Stimulated activated CD4-positive, alpha-beta T cell treated with anti-CD3 and anti-CD28 coated beads, Interleukin-1b, Interleukin-23, amount 100 ng/mL, for 4 hours (primary cell): ENCODE results near the gene RAD51B.

Experiments
- DNase-seq, 2 donors: peaks; one replicate each; pipeline ENCODE4 v3.0.0-alpha.2; 2020; ENCODE audit warnings: low read depth in 2 of 2

The RAD51B gene

GRCh38 chr14:68587931-68588330, 768.4 kb downstream of the RAD51B start:
- DNase-seq, result no peak

GRCh38 chr14:68589447-68590200, 770.0 kb downstream of the RAD51B start:
- no peak for DNase-seq

DNA sequence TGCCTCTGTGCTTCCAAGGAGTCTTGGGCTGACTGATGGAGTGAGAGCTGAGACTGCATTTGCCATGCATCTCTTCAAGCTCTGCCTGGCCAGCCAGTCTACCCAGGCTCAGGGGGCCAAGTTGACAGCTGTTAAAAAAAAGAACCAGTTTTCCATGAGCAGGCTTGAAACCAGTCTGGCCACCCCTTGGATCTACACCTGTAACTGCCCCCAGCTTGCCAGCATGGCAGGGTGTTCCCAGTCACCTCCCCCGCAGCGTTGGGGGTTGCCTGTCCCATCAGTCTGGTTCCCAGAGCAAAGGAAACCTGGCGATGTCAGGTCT, 770.6 kb downstream of the RAD51B start:
- no peak for DNase-seq

- DNase-seq, result no peak
Measured at GRCh38 chr14:68591786-68592185, 772.2 kb downstream of the RAD51B start.

DNA sequence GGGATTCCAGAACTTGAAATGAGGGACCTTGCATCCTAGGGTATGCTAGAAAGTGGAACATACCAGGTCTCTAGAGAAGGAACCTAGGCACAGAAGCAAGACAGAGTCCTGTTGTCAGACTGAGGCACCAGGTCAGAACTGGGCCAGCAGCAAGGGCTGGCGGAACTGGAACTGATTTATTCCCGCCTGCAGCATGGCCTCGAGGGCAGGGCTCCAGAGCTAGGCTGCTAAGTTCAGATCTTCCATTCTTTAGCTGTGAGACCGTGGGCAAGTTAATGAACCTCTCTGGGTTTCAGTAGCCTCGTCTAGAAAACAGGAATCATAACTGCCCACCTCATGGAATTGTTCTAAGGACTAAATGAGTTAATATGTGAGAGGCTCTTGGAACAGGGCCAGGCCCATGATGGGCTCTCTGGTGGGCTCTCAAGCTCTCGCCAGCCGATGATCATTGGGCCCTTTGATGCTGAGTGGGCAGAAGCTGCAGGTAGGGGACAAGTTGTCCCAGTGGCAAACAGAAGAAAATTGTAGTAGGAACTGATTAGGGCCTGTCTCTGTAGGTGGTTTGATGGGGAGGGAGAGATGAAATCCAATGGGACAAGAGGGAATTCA, 773.5 kb downstream of the RAD51B start:
- no peak for DNase-seq

DNA sequence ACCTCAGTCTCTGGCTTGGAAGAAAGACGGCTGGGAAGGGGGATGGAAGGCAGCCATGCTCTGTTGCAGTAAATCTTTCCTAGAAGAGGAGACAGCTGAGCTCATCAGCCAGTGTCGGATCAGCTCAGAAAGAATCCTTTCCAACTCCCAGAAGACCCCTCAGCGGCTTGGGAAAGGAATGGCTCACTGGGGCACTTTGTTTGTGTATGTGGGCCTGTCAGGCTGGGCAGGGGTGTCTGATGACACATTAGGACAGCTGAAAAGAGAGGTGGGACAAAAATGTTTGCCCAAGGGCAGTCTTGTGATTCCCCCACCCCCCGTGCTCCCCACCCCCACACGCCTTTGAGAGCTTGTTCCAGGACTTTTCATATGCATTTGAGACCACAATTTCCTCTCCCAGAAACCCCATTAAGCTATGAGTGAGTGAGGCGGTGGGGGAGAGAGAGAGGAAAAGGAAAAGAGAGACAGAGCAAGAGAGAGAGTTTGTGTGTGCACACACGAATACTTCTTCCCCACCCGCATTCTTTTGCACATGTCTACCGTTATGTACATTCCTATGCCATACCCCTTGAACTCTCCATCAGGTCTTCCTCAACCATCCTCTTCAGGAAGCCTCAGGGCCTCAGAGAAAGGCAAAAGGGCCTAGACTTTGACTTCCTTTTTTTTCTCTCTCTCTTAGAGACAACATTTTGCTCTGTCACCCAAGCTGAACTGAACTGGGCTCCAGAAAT, 774.4 kb downstream of the RAD51B start:
- no peak for DNase-seq

- DNase-seq, result no peak
Measured at GRCh38 chr14:68594737-68595380, 775.3 kb downstream of the RAD51B start.

DNA sequence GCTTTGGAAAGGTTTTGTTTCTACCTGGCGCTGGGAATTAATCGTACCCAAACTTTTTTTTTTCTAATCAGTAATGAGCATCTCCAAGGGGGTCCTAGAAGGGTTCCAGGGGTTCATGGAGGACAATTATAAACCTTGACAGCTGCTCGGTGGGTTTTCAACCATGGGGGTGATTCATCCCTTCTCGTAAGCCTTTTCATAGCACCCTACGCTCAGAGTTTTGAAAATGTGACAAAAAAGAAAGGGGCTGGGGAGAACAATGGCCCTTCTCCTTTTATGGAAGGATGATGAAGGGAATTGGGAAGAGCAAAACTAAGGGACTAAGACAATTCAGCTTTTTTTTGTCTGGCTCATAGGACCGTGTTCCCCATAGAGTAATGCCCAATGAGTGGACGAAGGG, 776.6 kb downstream of the RAD51B start:
- DNase-seq, result no peak

DNA sequence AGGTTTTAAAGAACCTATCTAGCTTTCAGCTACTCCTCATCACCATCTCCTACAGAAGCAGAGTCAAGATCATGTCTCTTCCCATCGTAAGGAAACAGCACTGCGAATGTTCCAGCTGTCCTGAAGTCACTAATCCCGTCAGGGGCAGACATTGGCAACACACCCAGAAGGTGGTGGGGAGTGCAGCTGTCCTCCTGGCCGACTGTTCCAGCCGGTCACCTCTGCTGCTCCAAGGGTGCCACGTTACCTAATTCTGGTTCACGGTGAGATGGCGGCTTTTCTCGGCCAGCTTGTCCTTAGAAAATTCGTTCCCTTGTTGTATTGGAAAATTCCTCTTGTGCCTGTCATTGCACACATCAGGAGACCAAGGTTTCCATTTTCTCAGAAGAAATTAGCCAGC, 777.1 kb downstream of the RAD51B start:
- DNase-seq, result no peak

- DNase-seq, result no peak
Measured at GRCh38 chr14:68598089-68598488, 778.5 kb downstream of the RAD51B start.

- no peak for DNase-seq
Measured at GRCh38 chr14:68598621-68599447, 779.3 kb downstream of the RAD51B start.

GRCh38 chr14:68599896-68600610, 780.5 kb downstream of the RAD51B start:
- no peak for DNase-seq

GRCh38 chr14:68602507-68602906, 782.9 kb downstream of the RAD51B start:
- DNase-seq, result no peak

GRCh38 chr14:68603533-68604360, 784.2 kb downstream of the RAD51B start:
- no peak for DNase-seq

DNA sequence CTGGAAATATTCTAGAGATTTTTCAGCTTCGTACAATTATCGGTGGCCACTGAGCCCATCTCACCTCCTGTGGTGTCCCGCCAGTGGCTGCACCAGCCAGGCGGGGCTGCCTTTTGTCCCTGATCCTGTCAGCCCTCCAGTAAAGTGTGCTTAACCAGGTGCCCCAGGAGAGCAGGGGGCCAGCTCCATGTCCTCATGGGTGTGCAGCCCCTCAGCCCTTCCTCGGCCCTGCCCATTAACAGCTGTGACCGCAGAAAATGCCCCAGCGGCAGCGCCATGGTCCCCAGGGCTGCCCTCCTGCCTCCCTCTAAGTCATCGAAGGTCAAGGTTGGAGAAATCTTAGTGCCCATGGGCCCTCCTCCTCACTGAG, 784.8 kb downstream of the RAD51B start:
- DNase-seq, result no peak

DNA sequence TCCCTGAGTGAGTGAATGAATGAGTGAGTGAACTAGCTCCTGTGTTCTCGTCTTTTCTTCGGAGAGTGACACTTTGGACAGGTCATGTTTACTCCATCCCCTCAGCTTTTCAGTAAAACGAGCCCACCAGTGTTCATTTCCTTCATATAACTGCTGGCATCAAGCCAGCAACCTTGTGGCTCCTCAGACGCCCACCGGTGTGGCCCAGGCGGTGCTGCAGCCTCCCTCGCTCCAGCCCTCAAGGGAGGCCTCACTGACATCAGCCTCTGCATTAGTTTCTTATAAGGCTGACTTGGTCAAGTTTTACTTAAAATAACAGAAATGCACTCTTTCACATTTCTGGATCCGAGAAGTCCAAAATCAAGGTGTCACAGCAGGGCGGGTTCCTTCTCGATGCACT, 785.2 kb downstream of the RAD51B start:
- DNase-seq, result no peak

- DNase-seq, result no peak
Measured at GRCh38 chr14:68606176-68606575, 786.6 kb downstream of the RAD51B start.

DNA sequence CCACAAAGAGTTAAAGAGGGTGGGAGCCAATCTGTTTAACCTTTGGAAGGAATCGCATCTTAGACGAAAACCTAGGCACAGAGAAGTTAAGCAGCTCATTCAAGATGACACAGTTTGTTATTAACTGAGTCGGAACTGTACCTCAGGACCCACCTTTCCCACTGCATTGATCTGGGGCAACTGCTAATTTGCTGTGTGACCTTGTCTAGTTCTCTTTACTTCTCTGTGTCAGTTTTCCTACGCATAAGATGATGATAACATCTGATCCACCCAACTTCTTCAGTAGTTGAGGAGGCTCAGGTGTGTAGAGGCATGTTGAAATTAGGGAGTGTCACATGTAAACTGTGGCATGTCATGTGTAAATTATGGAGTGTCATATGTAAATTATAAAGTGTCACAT, 787.1 kb downstream of the RAD51B start:
- no peak for DNase-seq

DNA sequence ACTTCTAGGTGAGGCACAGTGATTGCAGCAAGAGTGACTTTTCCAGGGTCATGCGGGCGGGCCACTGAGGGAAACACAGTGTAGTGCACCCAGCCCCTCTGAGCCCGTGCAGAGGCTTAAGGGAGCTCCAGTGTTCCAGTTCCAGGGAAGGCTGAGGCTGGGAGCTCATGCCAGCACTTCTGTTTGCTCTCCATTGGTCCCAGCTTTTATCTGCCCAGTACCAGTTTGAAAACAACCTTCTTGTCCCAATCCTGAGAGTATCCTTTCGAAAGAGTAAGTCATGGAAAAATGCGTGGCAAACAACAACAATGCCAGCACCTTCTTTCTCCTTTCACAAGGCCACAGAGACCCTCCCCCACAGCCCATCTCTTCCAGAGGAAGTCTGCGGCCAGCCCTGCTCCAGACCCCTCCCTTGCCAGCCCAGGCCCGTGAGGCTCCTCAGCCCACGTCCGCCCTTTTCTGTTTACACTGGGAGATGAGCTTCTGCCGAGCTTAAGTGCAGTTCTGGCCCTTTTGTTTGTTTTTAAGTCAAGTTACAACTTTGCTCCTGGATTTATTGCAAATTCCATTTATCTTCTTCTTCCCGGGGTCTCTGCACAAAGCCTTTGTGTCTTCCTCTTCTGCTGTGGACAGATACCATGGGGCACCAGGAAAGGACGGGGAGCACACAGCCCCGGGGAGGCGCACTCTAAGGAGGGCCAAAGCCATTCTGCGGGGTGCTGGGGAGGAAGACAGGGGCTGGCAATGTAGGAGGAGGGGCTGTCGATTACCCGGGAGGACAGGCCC, 787.7 kb downstream of the RAD51B start:
- no peak for DNase-seq
